ENCODE measurements around the gene HHAT.

DNA sequence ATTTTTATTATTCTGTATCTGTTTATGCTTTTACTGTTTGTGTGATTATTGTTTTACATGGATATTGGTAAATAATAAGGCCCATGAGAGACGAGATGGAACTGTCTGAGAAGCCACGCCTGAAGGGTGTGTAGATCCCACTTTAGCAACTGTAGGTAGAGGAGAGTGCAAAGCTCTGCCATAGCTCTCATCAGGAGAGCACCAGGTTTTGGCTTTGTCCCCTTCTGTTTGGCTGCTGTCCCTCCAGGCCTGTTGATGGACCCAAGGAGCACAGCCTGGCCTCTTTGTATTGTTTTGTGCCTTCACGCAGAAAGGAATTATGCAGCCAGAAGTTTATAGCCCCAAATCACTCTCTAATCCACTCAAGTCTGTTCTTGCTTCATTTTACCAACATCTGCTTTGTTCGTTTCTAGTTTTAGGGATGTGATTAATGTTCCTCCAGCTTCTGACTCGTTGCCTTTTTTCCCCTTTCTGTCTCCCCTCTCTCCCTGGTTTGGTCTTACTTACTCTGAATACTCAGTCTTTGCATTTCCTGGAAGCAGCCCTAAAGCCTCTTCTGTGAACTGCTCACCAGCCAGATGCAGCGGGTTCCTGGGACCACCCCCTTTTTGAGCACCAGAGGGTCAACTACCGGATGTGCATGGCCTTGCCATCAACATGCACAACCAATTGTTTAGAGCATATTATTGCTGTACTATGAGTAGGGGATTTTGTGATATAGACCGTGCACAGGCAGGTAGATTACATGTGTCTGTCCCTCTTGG lies 127.3 kb downstream of the HHAT start:
- no peak for TF ChIP-seq CTCF (IDR thresholded peaks at IDR 0.05)
- TF ChIP-seq POLR2A (IDR thresholded peaks at IDR 0.05), result no peak

Measured in testis (tissue), 2 donors.